SK-N-MC (cell line): ENCODE data around the gene MX1.

Experiments
- DNase-seq: peaks from one replicate; pipeline ENCODE4 v3.0.0-alpha.2; 2011; ENCODE audit warnings: low read depth, low spot score
- H3K27ac ChIP-seq: fragments of 200-600 bp; sonication (generic); 2 replicates; pipeline ENCODE4 v1.5.1; 2016; ENCODE audit warnings: mixed run types
- H3K36me3 ChIP-seq: fragments of 200-600 bp; sonication (generic); 2 replicates; pipeline ENCODE4 v1.6.1; 2017; ENCODE audit warnings: antibody characterized with exemption, low read length, mixed read lengths; ENCODE audit not compliant: insufficient read depth
- H3K4me3 ChIP-seq: fragments of 200-600 bp; sonication (generic); 2 replicates; pipeline ENCODE4 v1.5.1; 2016
- H3K9ac ChIP-seq: fragments of 200-600 bp; sonication (generic); 2 replicates; pipeline ENCODE4 v1.8.0; 2017; ENCODE audit warnings: mixed run types, mixed read lengths; ENCODE audit not compliant: insufficient read length
- H3K9me3 ChIP-seq: fragments of 200-600 bp; sonication (generic); 2 replicates; pipeline ENCODE4 v1.6.1; 2017; ENCODE audit warnings: low read depth, mild to moderate bottlenecking, antibody characterized with exemption, low read length, moderate library complexity, mixed read lengths
- EZH2 ChIP-seq: fragments of 200-600 bp; sonication (generic); IDR thresholded peaks from one replicate; pipeline ENCODE4 v1.6.1; 2017; ENCODE audit warnings: antibody characterized with exemption
- FOXP2 ChIP-seq: optimal IDR thresholded peaks from 2 replicates; pipeline ENCODE3; 2011; ENCODE audit warnings: mild to moderate bottlenecking, moderate library complexity; ENCODE audit not compliant: insufficient read depth; ENCODE audit errors: extremely low read length, control extremely low read depth
- POLR2AphosphoS5 ChIP-seq: IDR thresholded peaks from 2 replicates; pipeline ENCODE4 v1.6.1; 2012; ENCODE audit warnings: mild to moderate bottlenecking, low read depth, low read length, borderline replicate concordance

Gene MX1

DNA sequence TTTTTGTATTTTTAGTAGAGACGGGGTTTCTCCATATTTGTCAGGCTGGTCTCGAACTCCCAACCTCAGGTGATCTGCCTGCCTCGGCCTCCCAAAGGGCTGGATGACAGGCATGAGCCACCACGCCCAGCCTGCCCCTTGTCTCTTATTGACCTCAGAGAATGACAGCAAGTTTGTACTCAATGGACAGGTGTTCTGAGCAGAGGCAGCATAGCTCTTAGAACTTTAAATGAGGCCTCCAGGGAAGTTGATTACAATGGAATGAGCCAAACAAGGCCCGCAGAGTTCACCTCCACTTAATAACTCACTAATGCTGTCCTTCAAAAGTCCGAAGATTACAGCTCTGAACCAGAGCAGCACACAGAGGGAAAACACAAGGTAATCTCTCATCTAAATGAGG, 71.0 kb downstream of the MX1 start:
- H3K9ac ChIP-seq: no peak overlapping the region
- H3K4me3 ChIP-seq: no peak overlapping the region
- H3K9me3 ChIP-seq: no peaks in the 10 kb centered on the region
- H3K36me3 ChIP-seq: no peaks in the 10 kb centered on the region
- TF ChIP-seq EZH2 (no peak), FOXP2 (no peak), POLR2AphosphoS5 (no peak)
- H3K27ac ChIP-seq: no peak overlapping the region
- DNase-seq: no peak

DNA sequence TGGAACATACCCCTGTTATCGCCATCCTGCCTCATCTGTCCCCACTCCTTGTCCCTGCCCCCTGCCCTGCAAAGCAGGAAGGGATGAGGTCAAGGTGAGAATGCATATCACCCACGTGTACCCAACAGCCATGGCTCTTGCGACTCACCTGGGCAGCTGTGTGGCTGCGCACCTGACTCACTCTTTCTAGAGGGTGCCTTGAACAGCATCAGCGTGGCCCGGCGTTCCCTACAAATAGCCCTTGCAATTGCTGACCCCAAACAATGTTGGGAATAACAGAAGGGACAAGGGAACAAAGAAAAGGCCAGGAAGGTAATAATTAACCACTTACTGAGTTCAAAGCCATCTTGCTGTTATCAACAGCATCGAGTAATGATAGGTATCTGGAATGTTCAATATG, 71.7 kb downstream of the MX1 start:
- TF ChIP-seq EZH2 (no peak), FOXP2 (no peak), POLR2AphosphoS5 (no peak)
- H3K36me3 ChIP-seq: no peaks in the 10 kb centered on the region
- no peaks in the 10 kb centered on the region for H3K9me3 ChIP-seq
- H3K4me3 ChIP-seq: no peak overlapping the region
- DNase-seq: no peak
- H3K27ac ChIP-seq: no peak overlapping the region
- H3K9ac ChIP-seq: no peak overlapping the region

- Histone ChIP-seq H3K36me3 (no peaks in the 10 kb centered on the region), H3K9me3 (no peaks in the 10 kb centered on the region), H3K9ac (no peak overlapping the region), H3K4me3 (no peak overlapping the region), H3K27ac (no peak overlapping the region)
- TF ChIP-seq POLR2AphosphoS5 (no peak), EZH2 (no peak), FOXP2 (no peak)
- no peak for DNase-seq
Observed at GRCh38 chr21:41499920-41500319, 73.9 kb downstream of the MX1 start.

DNA sequence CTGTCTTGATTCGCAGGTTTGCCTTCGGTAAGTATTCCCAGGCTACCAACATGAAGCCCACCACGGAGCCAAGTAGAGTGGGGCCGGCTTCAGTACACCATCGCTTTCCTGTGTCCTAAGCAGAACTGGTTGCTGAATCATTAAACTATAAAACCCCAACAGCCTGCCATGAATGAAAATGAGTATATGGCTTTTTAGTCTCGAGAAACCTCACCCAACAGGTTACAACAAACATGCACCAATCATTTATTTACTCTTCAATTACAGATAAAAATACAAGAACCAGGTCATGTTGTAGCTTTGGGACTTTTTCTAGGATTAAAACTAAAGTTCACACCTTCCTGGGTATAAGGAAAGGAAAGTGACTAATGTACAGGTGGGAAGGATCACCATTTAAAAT, 74.3 kb downstream of the MX1 start:
- TF ChIP-seq POLR2AphosphoS5: no peak
- no peak for TF ChIP-seq EZH2
- no peak for TF ChIP-seq FOXP2
- DNase-seq: no peak
- H3K9ac ChIP-seq: no peak overlapping the region
- H3K4me3 ChIP-seq: no peak overlapping the region
- H3K36me3 ChIP-seq: no peaks in the 10 kb centered on the region
- H3K9me3 ChIP-seq: no peaks in the 10 kb centered on the region
- H3K27ac ChIP-seq: no peak overlapping the region

DNA sequence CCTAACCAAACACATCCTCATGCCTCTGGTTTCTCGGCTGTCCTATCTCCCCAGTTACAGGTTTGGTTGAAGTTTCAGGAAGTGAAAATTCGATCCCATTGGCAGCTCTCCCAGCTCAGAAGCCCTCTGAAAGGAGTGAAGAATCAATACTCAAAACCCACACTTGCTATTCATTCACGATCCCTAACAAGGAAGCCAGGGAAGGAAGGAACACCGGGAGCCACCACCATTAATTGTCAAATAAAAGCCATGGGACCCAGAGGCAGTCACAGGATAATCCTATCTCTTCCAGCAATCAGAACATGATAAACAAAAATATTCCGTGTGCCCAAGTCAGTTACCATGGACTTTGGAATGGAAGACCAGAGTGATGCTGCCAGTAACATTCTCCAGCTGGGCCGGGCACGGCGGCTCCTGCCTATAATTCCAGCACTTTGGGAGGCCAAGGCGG, 74.9 kb downstream of the MX1 start:
- H3K9me3 ChIP-seq: no peaks in the 10 kb centered on the region
- H3K9ac ChIP-seq: no peak overlapping the region
- no peak for DNase-seq
- H3K36me3 ChIP-seq: no peaks in the 10 kb centered on the region
- H3K27ac ChIP-seq: no peak overlapping the region
- no peak overlapping the region for H3K4me3 ChIP-seq
- TF ChIP-seq FOXP2 (no peak), POLR2AphosphoS5 (no peak), EZH2 (no peak)

- Histone ChIP-seq H3K27ac (no peak overlapping the region), H3K9ac (no peak overlapping the region), H3K36me3 (no peaks in the 10 kb centered on the region), H3K4me3 (no peak overlapping the region), H3K9me3 (no peaks in the 10 kb centered on the region)
- DNase-seq: no peak
- TF ChIP-seq FOXP2 (no peak), POLR2AphosphoS5 (no peak), EZH2 (no peak)
Observed at GRCh38 chr21:41501919-41502318, 75.9 kb downstream of the MX1 start.

DNA sequence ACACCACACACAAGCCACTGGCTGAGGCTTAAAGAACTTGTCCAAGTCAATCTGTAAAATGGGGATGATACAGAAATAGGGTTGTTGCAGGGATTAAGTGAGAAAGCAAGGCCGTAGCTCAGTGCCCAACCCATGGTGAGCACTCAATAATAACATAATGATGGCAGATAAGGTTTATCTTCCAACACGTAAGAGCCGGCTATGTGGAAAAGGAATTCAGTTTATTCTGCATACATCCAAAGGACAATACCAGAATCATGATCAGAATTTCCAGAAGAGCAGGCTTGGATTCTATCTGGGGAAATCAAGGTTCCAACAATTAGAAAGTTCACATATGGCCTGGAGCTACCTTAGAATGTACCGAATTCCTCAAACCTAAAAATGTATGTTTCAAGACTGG, 77.3 kb downstream of the MX1 start:
- no peak overlapping the region for H3K9ac ChIP-seq
- no peak for TF ChIP-seq EZH2
- no peak for TF ChIP-seq FOXP2
- TF ChIP-seq POLR2AphosphoS5: no peak

DNA sequence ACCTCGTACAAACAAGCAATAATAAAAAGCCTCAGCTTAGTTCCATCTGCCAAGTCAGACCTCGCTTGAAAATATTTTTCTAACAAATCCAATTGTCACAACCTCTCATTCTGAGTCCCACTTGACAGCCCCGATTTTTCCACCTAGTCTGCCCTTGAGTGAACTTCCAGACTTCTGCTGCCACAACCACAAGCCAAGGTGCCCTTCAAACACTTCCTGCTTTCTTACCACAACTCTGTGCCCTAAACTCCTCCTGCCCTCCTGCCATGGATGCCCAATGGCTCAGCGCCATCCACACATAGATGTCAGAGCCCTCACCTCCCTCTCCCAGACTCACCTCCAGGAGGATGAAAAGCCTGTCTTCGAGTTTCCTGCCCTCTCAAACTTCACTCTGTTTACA, 78.0 kb downstream of the MX1 start:
- H3K9me3 ChIP-seq: no peaks in the 10 kb centered on the region
- no peak overlapping the region for H3K27ac ChIP-seq
- H3K4me3 ChIP-seq: no peak overlapping the region
- H3K36me3 ChIP-seq: no peaks in the 10 kb centered on the region
- H3K9ac ChIP-seq: no peak overlapping the region
- TF ChIP-seq FOXP2: no peak
- TF ChIP-seq EZH2: no peak
- no peak for TF ChIP-seq POLR2AphosphoS5
- no peak for DNase-seq

More for the DNA sequence above, 77.3 kb downstream of the MX1 start:
- no peaks in the 10 kb centered on the region for H3K9me3 ChIP-seq
- H3K4me3 ChIP-seq: no peak overlapping the region
- no peak overlapping the region for H3K27ac ChIP-seq
- no peak for DNase-seq
- H3K36me3 ChIP-seq: no peaks in the 10 kb centered on the region

- Histone ChIP-seq H3K9me3 (no peaks in the 10 kb centered on the region), H3K36me3 (no peaks in the 10 kb centered on the region), H3K4me3 (no peak overlapping the region), H3K27ac (no peak overlapping the region), H3K9ac (no peak overlapping the region)
- DNase-seq: no peak
- TF ChIP-seq POLR2AphosphoS5: no peak
- TF ChIP-seq FOXP2: no peak
- TF ChIP-seq EZH2: no peak
Observed at GRCh38 chr21:41506005-41506594, 80.1 kb downstream of the MX1 start.
